A673 (cell line): Measurements from ENCODE around the gene MYLK4.

ENCODE experiments used
- CTCF ChIP-seq: fragments of 300-800, 200-600 bp; sonication (generic); conservative IDR thresholded peaks from 2 replicates; pipeline ENCODE4 v1.5.1; 2017; ENCODE audit warnings: low read depth, mild to moderate bottlenecking, antibody characterized with exemption, low read length, moderate library complexity, mixed read lengths
- EZH2 ChIP-seq: fragments of 200-600 bp; sonication (generic); IDR thresholded peaks from 2 replicates; pipeline ENCODE4 v1.6.1; 2017; ENCODE audit warnings: borderline replicate concordance, low read depth, mild to moderate bottlenecking, mixed read lengths, antibody characterized with exemption, low read length; ENCODE audit not compliant: poor library complexity, severe bottlenecking

GRCh38 chr6:2686515-2686914 lies 64.2 kb downstream of the MYLK4 start:
- no peak for TF ChIP-seq CTCF
- no peak for TF ChIP-seq EZH2
